AML-193 (cell line): ENCODE measurements around the gene SNX15.

Experiments
- DNase-seq, 2 experiments: peaks; one replicate each; lab custom pipeline; 2025; lab: John Stamatoyannopoulos, UW

The SNX15 gene

GRCh38 chr11:65056999-65057398 lies 29.8 kb downstream of the SNX15 start:
- no peak for DNase-seq

- DNase-seq = no peak
These were observed 30.3 kb downstream of the SNX15 start for GRCh38 chr11:65057526-65057925.

- DNase-seq = no peak
These were observed 30.8 kb downstream of the SNX15 start for GRCh38 chr11:65058012-65058411.

- no peak for DNase-seq
These were observed 31.3 kb downstream of the SNX15 start, which contains the start of gene NAALADL1 for GRCh38 chr11:65058419-65059054. Gene NAALADL1, minus strand, starts transcription at chr11:65058553. Its CDS starts 32 bp downstream, at chr11:65058521.

GRCh38 chr11:65059523-65059922 lies 32.3 kb downstream of the SNX15 start:
- no peak for DNase-seq

GRCh38 chr11:65059959-65060824 lies 33.0 kb downstream of the SNX15 start:
- DNase-seq = no peak

- DNase-seq = no peak
These were observed 33.7 kb downstream of the SNX15 start for GRCh38 chr11:65060913-65061408.

- DNase-seq = no peak
These were observed 36.3 kb downstream of the SNX15 start for GRCh38 chr11:65063532-65063931.

- DNase-seq = no peak
These were observed 37.6 kb downstream of the SNX15 start for GRCh38 chr11:65064847-65065240.

- DNase-seq = no peak
These were observed 38.6 kb downstream of the SNX15 start for GRCh38 chr11:65065851-65066250.

GRCh38 chr11:65066315-65066714 lies 39.1 kb downstream of the SNX15 start:
- no peak for DNase-seq

GRCh38 chr11:65066805-65067291 lies 39.6 kb downstream of the SNX15 start:
- no peak for DNase-seq

- no peak for DNase-seq
These were observed 40.2 kb downstream of the SNX15 start for GRCh38 chr11:65067446-65067845.

GRCh38 chr11:65069217-65069616 lies 42.0 kb downstream of the SNX15 start:
- DNase-seq = peak; percentile 6 to 22

GRCh38 chr11:65071907-65072630 lies 44.8 kb downstream of the SNX15 start:
- no peak for DNase-seq

- no peak for DNase-seq
These were observed 45.4 kb downstream of the SNX15 start for GRCh38 chr11:65072631-65072966.

- no peak for DNase-seq
These were observed 50.2 kb downstream of the SNX15 start for GRCh38 chr11:65077451-65077850.

GRCh38 chr11:65078151-65078550 lies 50.9 kb downstream of the SNX15 start:
- peak; percentile 23 to 25 for DNase-seq

GRCh38 chr11:65078786-65079342 lies 51.6 kb downstream of the SNX15 start:
- no peak for DNase-seq

GRCh38 chr11:65083134-65083833 lies 56.0 kb downstream of the SNX15 start:
- no peak for DNase-seq

GRCh38 chr11:65083834-65084597 lies 56.8 kb downstream of the SNX15 start, which contains the start of the genes CDCA5 and ZFPL1:
Gene CDCA5, minus strand, starts transcription at chr11:65084040. Its CDS starts 62 bp downstream, at chr11:65083978.
Gene ZFPL1, plus strand, starts transcription at chr11:65084222. Its CDS starts 477 bp downstream, at chr11:65084699.
- peak; percentile 90 to 93 for DNase-seq
